K562 (cell line): ENCODE data around the gene TSPAN11. TPM values are rescaled to one million over a fixed set of nuclear protein-coding genes. Genes with fewer than 3 reads are reported as not detected.

ENCODE experiments used
- HNRNPH1 ChIP-seq: fragments of 200-400 bp; formaldehyde crosslinking; optimal IDR thresholded peaks from 2 replicates; pipeline ENCODE3; 2017; ENCODE audit warnings: low read depth, mild to moderate bottlenecking, low read length, moderate library complexity
- MGA ChIP-seq: fragments of 450-650 bp; IDR thresholded peaks from 2 replicates; pipeline ENCODE4 v1.6.1; 2016; ENCODE audit warnings: mild to moderate bottlenecking, moderate library complexity
- PHB ChIP-seq: fragments of 250-450 bp; sonication (Bioruptor Pico); IDR thresholded peaks from 2 replicates; pipeline ENCODE4 v1.5.0; 2021
- VEZF1 ChIP-seq: fragments of 200-800 bp; sonication (Bioruptor generic); IDR thresholded peaks from 2 replicates; pipeline ENCODE4 v1.6.1; 2017; ENCODE audit warnings: missing genetic modification characterization, missing compliant biosample characterization
- polyA plus RNA-seq, 8 experiments: library from polyadenylated mRNA; depleted of rRNA in 4 of 8; stranded (reverse) in 5 of 8; unstranded in 3 of 8; fragments of >200 nt; fragmentation: Nextera tagmentation in 2 of 8; fragmentation: Illumina TruSeq in 1 of 8; extraction: Ambion mirVana in 2 of 8; extraction: Trizol in 1 of 8; gene quantifications; 2 replicates each; pipeline versions ENCODE4 v1.2.1 to v1.2.3, GENCODE V29; 2011 to 2014; ENCODE audit warnings: inconsistent platforms in 1 of 8, missing spikeins in 1 of 8
- total RNA-seq, 7 experiments: library from RNA; depleted of rRNA in 6 of 7; stranded (reverse); fragments of >200 nt in 6 of 7; fragmentation: Illumina TruSeq in 2 of 7; extraction: Trizol in 2 of 7; gene quantifications; 2 replicates each; pipeline versions ENCODE4 v1.2.1 to v1.2.3, GENCODE V29; 2011 to 2021; ENCODE audit warnings: low replicate concordance in 1 of 7
- TF ChIP-seq, protein P1 (sequence below): sonication (generic); formaldehyde crosslinking; IDR thresholded peaks from 2 replicates; pipeline ENCODE4 v1.8.1; 2023; ENCODE audit warnings: mild to moderate bottlenecking, missing genetic modification reagents, moderate library complexity

The TSPAN11 gene
- total and polyA plus RNA-seq, 9 of the 15 experiments (the other 6 are each of a cell fraction or from before 2014, with no cell fraction given) = not detected

- no peak for TF ChIP-seq MGA
- TF ChIP-seq VEZF1 = no peak
- TF ChIP-seq HNRNPH1 = no peak
- TF ChIP-seq, protein P1, sequence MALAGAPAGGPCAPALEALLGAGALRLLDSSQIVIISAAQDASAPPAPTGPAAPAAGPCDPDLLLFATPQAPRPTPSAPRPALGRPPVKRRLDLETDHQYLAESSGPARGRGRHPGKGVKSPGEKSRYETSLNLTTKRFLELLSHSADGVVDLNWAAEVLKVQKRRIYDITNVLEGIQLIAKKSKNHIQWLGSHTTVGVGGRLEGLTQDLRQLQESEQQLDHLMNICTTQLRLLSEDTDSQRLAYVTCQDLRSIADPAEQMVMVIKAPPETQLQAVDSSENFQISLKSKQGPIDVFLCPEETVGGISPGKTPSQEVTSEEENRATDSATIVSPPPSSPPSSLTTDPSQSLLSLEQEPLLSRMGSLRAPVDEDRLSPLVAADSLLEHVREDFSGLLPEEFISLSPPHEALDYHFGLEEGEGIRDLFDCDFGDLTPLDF (CRISPR knock-in tag) = no peak
- TF ChIP-seq PHB = no peak
Observed at GRCh38 chr12:31005256-31005943, 78.9 kb downstream of the TSPAN11 start (continued).
